SK-N-SH (cell line): ENCODE results near the gene FBXO39. TPM values are rescaled to one million over a fixed set of nuclear protein-coding genes. Genes with fewer than 3 reads are reported as not detected.

ENCODE experiments used
- CTCF ChIA-PET: fragments of 300-600, 350-600 bp; formaldehyde crosslinking; extraction: SDS; loops from one replicate; lab custom pipeline; 2021; lab: Yijun Ruan, JAX
- POLR2A ChIA-PET: fragments of 350-600 bp; sonication (Branson Sonifier 250); formaldehyde crosslinking; extraction: SDS; loops from one replicate; lab custom pipeline; 2020; ENCODE audit warnings: antibody characterized with exemption, inconsistent platforms; lab: Yijun Ruan, JAX
- DNase-seq: peaks from one replicate; pipeline ENCODE4 v3.0.0; 2012
- H2AFZ ChIP-seq: fragments of 200-600 bp; sonication (generic); 2 replicates; pipeline ENCODE4 v1.8.1; 2016; ENCODE audit warnings: antibody characterized with exemption, mild to moderate bottlenecking, low read depth
- H3F3A ChIP-seq: fragments of 200-600 bp; sonication (generic); replicated peaks from 2 replicates; pipeline ENCODE3; 2016; ENCODE audit warnings: antibody characterized with exemption, mild to moderate bottlenecking; ENCODE audit not compliant: insufficient read depth
- H3K27ac ChIP-seq, 2 experiments: fragments of 200-500 bp in 1 of 2; fragments of 200-600 bp in 1 of 2; sonication (Bioruptor generic) in 1 of 2; sonication (generic), shearing (Covaris generic) in 1 of 2; 2 replicates each; pipeline versions ENCODE4 v1.5.1 to v1.6.1; 2014 to 2016; ENCODE audit warnings: low read depth in 2 of 2, inconsistent platforms in 1 of 2, low read length in 1 of 2, mild to moderate bottlenecking in 1 of 2, mixed read lengths in 1 of 2
- H3K27me3 ChIP-seq: fragments of 200-600 bp; sonication (generic), shearing (Covaris generic); 2 replicates; pipeline ENCODE4 v1.6.1; 2016; ENCODE audit warnings: mixed run types; ENCODE audit not compliant: insufficient read depth
- H3K36me3 ChIP-seq, 2 experiments: fragments of 200-500 bp in 1 of 2; fragments of 200-600 bp in 1 of 2; sonication (Bioruptor generic) in 1 of 2; sonication (generic) in 1 of 2; replicated peaks in 1 of 2; 2 replicates each; pipeline versions ENCODE3 to v1.5.1; 2014 to 2016; ENCODE audit warnings: low read length in 1 of 2, mild to moderate bottlenecking in 1 of 2; ENCODE audit not compliant: insufficient read depth in 2 of 2, control insufficient read depth in 1 of 2
- H3K4me1 ChIP-seq, 2 experiments: fragments of 200-500 bp in 1 of 2; fragments of 200-600 bp in 1 of 2; sonication (Bioruptor generic) in 1 of 2; sonication (generic), shearing (Covaris generic) in 1 of 2; 2 replicates each; pipeline versions ENCODE4 v1.5.1 to v1.6.1; 2014 to 2016; ENCODE audit warnings: low read depth in 1 of 2, low read length in 1 of 2, mixed run types in 1 of 2; ENCODE audit not compliant: insufficient read depth in 2 of 2, control insufficient read depth in 1 of 2
- H3K4me2 ChIP-seq: fragments of 200-600 bp; sonication (generic), shearing (Covaris generic); 2 replicates; pipeline ENCODE4 v1.6.1; 2017; ENCODE audit warnings: mixed run types
- H3K4me3 ChIP-seq, 2 experiments: fragments of 200-500 bp in 1 of 2; fragments of 200-600 bp in 1 of 2; sonication (Bioruptor generic) in 1 of 2; sonication (generic), shearing (Covaris generic) in 1 of 2; 2 replicates each; pipeline versions ENCODE4 v1.5.1 to v1.8.1; 2014 to 2016; ENCODE audit warnings: low read depth in 2 of 2, inconsistent platforms in 1 of 2, low read length in 1 of 2, mild to moderate bottlenecking in 1 of 2, mixed read lengths in 1 of 2, moderate library complexity in 1 of 2
- H3K79me2 ChIP-seq: fragments of 200-600 bp; sonication (generic); 2 replicates; pipeline ENCODE4 v1.8.1; 2017; ENCODE audit warnings: mild to moderate bottlenecking; ENCODE audit not compliant: insufficient read depth
- H3K9ac ChIP-seq: fragments of 200-600 bp; sonication (generic); 2 replicates; pipeline ENCODE4 v1.6.1; 2017; ENCODE audit warnings: mixed run types
- H3K9me2 ChIP-seq: fragments of 200-600 bp; sonication (generic); 2 replicates; pipeline ENCODE4 v1.6.1; 2017; ENCODE audit warnings: mixed run types
- H3K9me3 ChIP-seq: fragments of 200-600 bp; sonication (generic); 2 replicates; pipeline ENCODE4 v1.6.1; 2017; ENCODE audit warnings: mixed run types, mild to moderate bottlenecking, moderate library complexity
- H4K20me1 ChIP-seq: fragments of 200-600 bp; sonication (generic); 2 replicates; pipeline ENCODE4 v1.6.1; 2017; ENCODE audit warnings: mild to moderate bottlenecking, mixed run types; ENCODE audit not compliant: insufficient read depth
- CHD2 ChIP-seq: fragments of 150-350 bp; IDR thresholded peaks from 2 replicates; pipeline ENCODE4 v1.6.1; 2018; ENCODE audit warnings: low read length; ENCODE audit not compliant: partially characterized antibody
- CTCF ChIP-seq: fragments of 200-600 bp; sonication (generic); IDR thresholded peaks from 2 replicates; pipeline ENCODE4 v1.6.1; 2017; ENCODE audit warnings: antibody characterized with exemption, mild to moderate bottlenecking, moderate library complexity
- EZH2phosphoT487 ChIP-seq: fragments of 200-600 bp; sonication (generic); IDR thresholded peaks from 2 replicates; pipeline ENCODE4 v1.6.1; 2017; ENCODE audit warnings: low read depth, mixed run types, mild to moderate bottlenecking, antibody characterized with exemption, moderate library complexity, borderline replicate concordance
- FOSL2 ChIP-seq: IDR thresholded peaks from 2 replicates; pipeline ENCODE4 v1.4.0; 2012; ENCODE audit warnings: low read depth, mild to moderate bottlenecking, moderate library complexity, borderline replicate concordance
- FOXJ3 ChIP-seq: sonication (generic); formaldehyde crosslinking; IDR thresholded peaks from 2 replicates; pipeline ENCODE4 v1.5.1; 2020; ENCODE audit warnings: mild to moderate bottlenecking, missing genetic modification reagents
- GABPA ChIP-seq: IDR thresholded peaks from 2 replicates; pipeline ENCODE4 v1.4.0; 2012; ENCODE audit warnings: low read depth, mild to moderate bottlenecking
- JUND ChIP-seq: IDR thresholded peaks from 2 replicates; pipeline ENCODE4 v1.4.0; 2012
- MAX ChIP-seq: IDR thresholded peaks from 2 replicates; pipeline ENCODE4 v1.4.0; 2012; ENCODE audit warnings: low read depth
- MEF2A ChIP-seq: IDR thresholded peaks from 2 replicates; pipeline ENCODE4 v1.4.0; 2012; ENCODE audit warnings: low read depth, borderline replicate concordance
- POLR2AphosphoS5 ChIP-seq: IDR thresholded peaks from 2 replicates; pipeline ENCODE4 v1.6.1; 2012; ENCODE audit warnings: low read depth, low read length
- RAD21 ChIP-seq: IDR thresholded peaks from 2 replicates; pipeline ENCODE4 v1.6.1; 2012; ENCODE audit warnings: mild to moderate bottlenecking, low read length
- TAF1 ChIP-seq: IDR thresholded peaks from 2 replicates; pipeline ENCODE4 v1.6.1; 2012; ENCODE audit warnings: low read depth, mild to moderate bottlenecking, low read length, moderate library complexity, borderline replicate concordance
- TEAD4 ChIP-seq: IDR thresholded peaks from 2 replicates; pipeline ENCODE4 v1.4.0; 2012; ENCODE audit warnings: mild to moderate bottlenecking, borderline replicate concordance; ENCODE audit not compliant: insufficient read depth
- WGBS: methylation state at CpG from one replicate; pipeline ENCODE4 v1.1.6; 2017; ENCODE audit warnings: low lambda C conversion rate; 5-methylcytosine and 5-hydroxymethylcytosine counted together
- polyA plus RNA-seq, 3 experiments: library from polyadenylated mRNA; depleted of rRNA; stranded (reverse); fragments of >200 nt; gene quantifications; 2 replicates each; pipeline ENCODE4 v1.2.3, GENCODE V29; 2012
- TF ChIP-seq, protein P1 (sequence below): IDR thresholded peaks from 2 replicates; pipeline ENCODE4 v1.4.0; 2012; ENCODE audit warnings: low read depth, borderline replicate concordance
- TF ChIP-seq, protein P2 (sequence below): IDR thresholded peaks from 2 replicates; pipeline ENCODE4 v1.4.0; 2012; ENCODE audit warnings: low read depth, borderline replicate concordance

Gene FBXO39
- polyA plus RNA-seq, 1 of the 3 experiments (the other 2 are of a cell fraction) = not detected

DNA sequence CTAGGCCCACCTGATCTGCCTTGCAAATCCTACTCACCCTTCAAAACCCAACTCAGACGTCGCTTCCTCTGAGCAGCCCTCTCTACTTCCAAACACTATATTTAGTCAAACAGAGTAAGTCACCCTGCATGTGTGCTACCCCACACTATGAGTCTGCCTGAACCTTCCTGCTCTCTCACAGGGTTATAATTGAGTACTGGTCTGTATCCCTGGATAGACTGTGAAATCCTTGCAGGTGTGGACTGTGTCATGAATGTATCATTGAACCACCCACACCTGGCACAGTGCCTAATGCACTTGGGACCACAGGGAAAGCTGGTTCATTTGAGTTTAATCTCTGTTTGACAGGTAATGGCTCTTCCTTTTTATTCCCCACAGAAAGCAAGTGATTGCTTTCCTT is 3.4 kb downstream of the FBXO39 start (continued):
- TF ChIP-seq, protein P1, sequence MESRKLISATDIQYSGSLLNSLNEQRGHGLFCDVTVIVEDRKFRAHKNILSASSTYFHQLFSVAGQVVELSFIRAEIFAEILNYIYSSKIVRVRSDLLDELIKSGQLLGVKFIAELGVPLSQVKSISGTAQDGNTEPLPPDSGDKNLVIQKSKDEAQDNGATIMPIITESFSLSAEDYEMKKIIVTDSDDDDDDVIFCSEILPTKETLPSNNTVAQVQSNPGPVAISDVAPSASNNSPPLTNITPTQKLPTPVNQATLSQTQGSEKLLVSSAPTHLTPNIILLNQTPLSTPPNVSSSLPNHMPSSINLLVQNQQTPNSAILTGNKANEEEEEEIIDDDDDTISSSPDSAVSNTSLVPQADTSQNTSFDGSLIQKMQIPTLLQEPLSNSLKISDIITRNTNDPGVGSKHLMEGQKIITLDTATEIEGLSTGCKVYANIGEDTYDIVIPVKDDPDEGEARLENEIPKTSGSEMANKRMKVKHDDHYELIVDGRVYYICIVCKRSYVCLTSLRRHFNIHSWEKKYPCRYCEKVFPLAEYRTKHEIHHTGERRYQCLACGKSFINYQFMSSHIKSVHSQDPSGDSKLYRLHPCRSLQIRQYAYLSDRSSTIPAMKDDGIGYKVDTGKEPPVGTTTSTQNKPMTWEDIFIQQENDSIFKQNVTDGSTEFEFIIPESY = no peak
- TF ChIP-seq TAF1 (no peak), EZH2phosphoT487 (no peak), FOXJ3 (CRISPR knock-in tag) (no peak), MAX (no peak), CTCF (no peak)
- TF ChIP-seq, protein P2, sequence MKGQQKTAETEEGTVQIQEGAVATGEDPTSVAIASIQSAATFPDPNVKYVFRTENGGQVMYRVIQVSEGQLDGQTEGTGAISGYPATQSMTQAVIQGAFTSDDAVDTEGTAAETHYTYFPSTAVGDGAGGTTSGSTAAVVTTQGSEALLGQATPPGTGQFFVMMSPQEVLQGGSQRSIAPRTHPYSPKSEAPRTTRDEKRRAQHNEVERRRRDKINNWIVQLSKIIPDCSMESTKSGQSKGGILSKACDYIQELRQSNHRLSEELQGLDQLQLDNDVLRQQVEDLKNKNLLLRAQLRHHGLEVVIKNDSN = no peak

DNA sequence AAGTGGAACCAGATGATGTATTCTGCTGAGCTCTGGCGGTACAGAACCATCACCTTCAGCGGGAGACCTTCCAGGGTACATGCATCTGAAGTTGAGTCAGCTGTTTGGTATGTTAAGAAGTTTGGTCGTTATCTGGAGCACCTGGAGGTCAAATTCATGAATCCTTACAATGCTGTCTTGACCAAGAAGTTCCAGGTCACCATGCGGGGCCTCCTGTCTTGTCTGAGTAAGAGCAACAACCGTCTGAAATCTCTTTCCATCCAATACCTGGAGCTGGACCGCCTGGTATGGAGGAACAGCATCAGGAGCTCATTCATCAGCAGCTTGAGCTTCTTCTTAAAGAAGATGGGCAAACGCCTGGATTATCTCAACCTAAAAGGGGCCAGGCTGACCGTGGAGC is 4.0 kb downstream of the FBXO39 start:
- H3F3A ChIP-seq = no peaks in the 10 kb centered on the region
- H4K20me1 ChIP-seq = no peaks in the 10 kb centered on the region
- TF ChIP-seq GABPA (no peak), JUND (no peak), EZH2phosphoT487 (no peak)
- no peak overlapping the region for H3K27ac ChIP-seq
- no peak overlapping the region for H3K4me2 ChIP-seq
- no peaks in the 10 kb centered on the region for H3K79me2 ChIP-seq
- 6% methylated on average over 8 of the region's 8 CpGs for WGBS
- no peak overlapping the region for H2AFZ ChIP-seq
- no peaks in the 10 kb centered on the region for H3K4me1 ChIP-seq
- no peak for DNase-seq
- H3K9ac ChIP-seq = no peak overlapping the region
- H3K4me3 ChIP-seq = no peak overlapping the region
- ChIA-PET POLR2A (no interaction called here), CTCF (no interaction called here)
- no peaks in the 10 kb centered on the region for H3K9me2 ChIP-seq
- no peaks in the 10 kb centered on the region for H3K36me3 ChIP-seq
- peaks cover 69% of the 10 kb centered on the region for H3K27me3 ChIP-seq
- no peaks in the 10 kb centered on the region for H3K9me3 ChIP-seq

DNA sequence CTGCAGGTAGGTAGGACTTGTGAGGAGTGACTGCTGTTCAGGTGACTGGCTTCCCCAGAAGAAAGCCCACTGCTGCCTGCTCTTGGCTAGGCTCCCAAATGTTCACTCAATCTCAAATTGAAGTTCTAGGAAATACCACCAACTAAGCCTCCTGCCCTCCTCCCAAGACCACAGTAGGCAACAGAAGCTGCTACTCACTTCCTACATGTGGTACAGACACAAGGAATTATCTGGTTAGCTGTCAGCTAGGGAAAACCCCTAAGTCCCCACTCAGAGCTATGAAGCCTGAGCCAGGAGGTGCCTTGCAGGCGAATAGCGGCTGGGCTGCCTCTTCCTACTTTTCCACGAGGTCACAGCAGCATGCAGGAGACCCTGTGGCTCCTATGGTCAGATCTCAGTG is 4.9 kb downstream of the FBXO39 start:
- no peaks in the 10 kb centered on the region for H3K9me2 ChIP-seq
- no peaks in the 10 kb centered on the region for H3K79me2 ChIP-seq
- H2AFZ ChIP-seq = no peak overlapping the region
- H3K36me3 ChIP-seq = no peaks in the 10 kb centered on the region
- no peak overlapping the region for H3K27ac ChIP-seq
- no peaks in the 10 kb centered on the region for H4K20me1 ChIP-seq
- WGBS = 0% methylated on average over 3 of the region's 3 CpGs
- H3K9ac ChIP-seq = no peak overlapping the region
- H3K4me1 ChIP-seq = no peaks in the 10 kb centered on the region
- ChIA-PET CTCF (no interaction called here), POLR2A (no interaction called here)
- DNase-seq = no peak
- H3K9me3 ChIP-seq = no peaks in the 10 kb centered on the region
- no peak overlapping the region for H3K4me3 ChIP-seq
- H3K4me2 ChIP-seq = no peak overlapping the region
- no peaks in the 10 kb centered on the region for H3F3A ChIP-seq
- peaks cover 60% of the 10 kb centered on the region for H3K27me3 ChIP-seq
- TF ChIP-seq TEAD4 (no peak), MEF2A (no peak), CHD2 (no peak), EZH2phosphoT487 (no peak), FOSL2 (no peak), RAD21 (no peak), GABPA (no peak), POLR2AphosphoS5 (no peak)
